HAP-1 (cell line): ENCODE measurements around the gene PKD1.

Experiments used
- DNase-seq, 2 experiments: peaks; one replicate each; pipeline ENCODE4 v3.0.0-alpha.2; 2016 to 2020; ENCODE audit warnings: low spot score in 2 of 2
- H3K27me3 ChIP-seq: fragments of 250-450 bp; sonication (Bioruptor Pico); 2 replicates; pipeline ENCODE4 v1.5.1; 2020; ENCODE audit warnings: low read depth, mild to moderate bottlenecking, moderate library complexity
- H3K36me3 ChIP-seq: fragments of 250-450 bp; sonication (Bioruptor Pico); replicated peaks from 2 replicates; pipeline ENCODE4 v1.5.1; 2020; ENCODE audit warnings: mild to moderate bottlenecking
- H3K4me1 ChIP-seq: fragments of 250-450 bp; sonication (Bioruptor Pico); 2 replicates; pipeline ENCODE4 v1.5.1; 2020; ENCODE audit warnings: mild to moderate bottlenecking
- H3K4me3 ChIP-seq: fragments of 250-450 bp; sonication (Bioruptor Pico); 2 replicates; pipeline ENCODE4 v1.5.1; 2020; ENCODE audit warnings: mild to moderate bottlenecking, moderate library complexity
- H3K9me3 ChIP-seq: fragments of 250-450 bp; sonication (Bioruptor Pico); 2 replicates; pipeline ENCODE4 v1.5.1; 2020; ENCODE audit warnings: mild to moderate bottlenecking, moderate library complexity
- in situ Hi-C: fragments of 300-500 bp; cut with MboI; formaldehyde crosslinking; loops from 3 replicates; pipeline ENCODE4 v1.14.3; 2020; ENCODE audit warnings: low sequenced_read_pairs, inconsistent platforms, mixed read lengths

Gene PKD1

DNA sequence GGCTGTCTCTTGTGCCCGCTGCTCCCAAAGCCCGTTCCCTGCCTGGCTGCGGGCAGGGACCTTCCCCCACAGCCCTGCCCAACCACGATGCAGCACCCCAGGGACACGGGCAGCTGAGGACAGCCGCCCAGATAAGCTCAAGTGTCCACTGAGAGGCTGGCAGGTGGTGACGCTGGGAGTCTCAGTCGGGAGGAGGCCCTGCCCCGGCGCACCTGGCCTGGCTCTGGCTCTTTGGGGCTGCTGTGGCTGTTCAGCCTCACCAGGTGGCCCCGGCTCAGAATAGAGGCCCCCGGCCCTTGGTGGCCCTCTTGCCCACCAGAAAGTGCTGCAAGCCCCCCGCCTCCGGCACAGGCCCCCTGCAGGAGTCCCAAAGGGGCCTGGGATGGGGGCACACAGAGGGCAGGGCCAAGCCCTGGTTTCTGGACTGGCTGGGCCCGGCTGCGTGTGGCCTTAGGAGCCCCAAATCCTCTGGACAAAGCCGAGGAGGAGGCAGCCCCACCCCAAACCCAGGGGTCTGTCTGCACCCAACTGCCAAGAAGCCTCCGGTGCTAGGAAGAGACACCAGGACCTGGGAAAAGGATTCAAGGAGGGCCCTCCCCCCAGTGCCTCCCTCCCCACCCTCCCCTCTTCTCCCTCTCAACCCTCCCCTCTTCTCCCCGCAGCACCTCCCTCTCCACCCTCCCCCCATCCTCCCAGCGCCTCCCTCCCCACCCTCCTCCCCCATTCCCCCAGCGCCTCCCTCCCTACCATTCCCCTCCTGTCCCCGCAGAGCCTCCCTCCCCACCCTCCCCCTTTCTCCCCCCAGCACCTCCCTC is 93.3 kb downstream of the PKD1 start:
- Histone ChIP-seq H3K4me3 (no peak overlapping the region), H3K9me3 (no peaks in the 10 kb centered on the region), H3K4me1 (peaks cover 5% of the 10 kb centered on the region; the same call in 1 of the 2 replicates), H3K27me3 (no peaks in the 10 kb centered on the region), H3K36me3 (no peaks in the 10 kb centered on the region; the same call in none of the 2 replicates)
- in situ Hi-C loops, result no loop called here
- no peak for DNase-seq

DNA sequence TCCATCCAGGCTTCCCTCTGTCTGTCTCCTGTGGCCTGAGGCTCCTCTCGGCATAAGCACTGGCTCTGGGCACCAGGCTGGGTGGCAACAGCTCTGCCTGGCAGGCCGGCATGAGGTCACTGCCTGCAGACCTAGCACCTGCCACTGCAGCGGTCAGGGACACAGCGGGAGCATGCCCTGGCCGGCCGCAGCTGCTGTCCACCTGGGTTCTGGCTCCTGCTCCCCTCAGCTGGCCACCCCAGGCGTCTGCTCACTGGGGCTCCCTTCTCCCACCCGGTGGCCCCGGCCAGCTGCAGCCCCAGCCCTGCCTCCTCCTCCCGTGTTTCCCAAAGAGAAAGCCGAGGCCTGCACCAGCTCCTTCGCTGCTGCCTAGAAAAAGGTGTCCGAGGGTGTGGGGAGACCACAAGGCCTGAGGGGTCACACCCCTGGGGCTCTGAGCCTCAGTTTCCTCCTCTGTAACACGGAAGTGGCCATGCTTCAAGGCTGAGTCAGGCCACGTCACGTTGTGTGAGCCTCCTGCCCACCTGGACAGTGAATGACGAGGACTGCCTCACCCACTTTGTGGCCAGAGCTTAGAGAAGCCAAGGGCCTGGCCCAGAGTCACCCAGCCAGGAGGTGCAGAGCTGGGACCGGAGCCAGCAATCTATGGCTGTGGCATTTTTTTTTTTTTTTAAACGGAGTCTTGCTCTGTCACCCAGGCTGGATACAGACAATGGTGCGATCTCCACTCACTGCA is 94.7 kb downstream of the PKD1 start:
- H3K36me3 ChIP-seq, result peaks cover 2% of the 10 kb centered on the region
- in situ Hi-C loops, result no loop called here
- no peak for DNase-seq

DNA sequence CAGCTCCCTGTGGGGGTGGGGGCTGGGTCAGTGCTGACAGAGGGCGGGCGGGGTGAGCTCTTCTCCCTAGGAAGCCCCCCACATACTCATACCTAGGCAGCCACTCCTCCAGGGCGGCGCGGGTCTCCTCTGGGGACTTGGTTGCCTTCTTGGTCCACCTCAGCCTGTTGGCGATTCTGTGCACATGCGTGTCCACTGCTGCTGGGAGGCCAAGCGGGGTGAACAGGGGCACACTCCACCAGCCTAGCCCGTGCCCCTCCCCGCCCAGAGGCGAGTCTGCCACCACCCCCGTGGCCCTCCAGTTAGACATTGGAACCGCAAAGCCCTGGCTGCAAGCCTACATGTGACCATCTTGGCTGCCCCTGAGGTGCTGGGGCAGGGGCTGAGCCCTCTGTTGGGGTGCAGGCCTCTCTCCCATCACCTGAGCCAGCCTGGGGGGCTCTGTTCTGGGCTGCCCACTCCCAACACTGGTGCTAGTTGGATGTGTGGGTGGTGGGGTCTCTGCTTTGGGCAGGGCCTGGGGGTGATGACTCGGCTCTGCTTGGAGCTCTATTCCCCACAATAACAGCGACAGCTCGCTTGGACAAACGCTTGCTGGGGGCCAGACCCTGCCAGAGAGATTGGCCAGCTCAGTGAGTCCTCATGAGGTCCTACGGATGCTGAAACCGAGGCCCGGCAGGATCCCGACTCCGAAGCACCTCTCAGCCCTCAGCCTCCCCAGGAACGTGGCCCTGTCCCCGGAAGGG is 95.5 kb downstream of the PKD1 start:
- peaks cover 6% of the 10 kb centered on the region for H3K36me3 ChIP-seq
- no peaks in the 10 kb centered on the region for H3K27me3 ChIP-seq
- in situ Hi-C loops, result no loop called here
- H3K4me1 ChIP-seq, result no peaks in the 10 kb centered on the region
- no peak for DNase-seq
- H3K4me3 ChIP-seq, result no peak overlapping the region
- H3K9me3 ChIP-seq, result no peaks in the 10 kb centered on the region

More for the DNA sequence above, 94.7 kb downstream of the PKD1 start:
- H3K4me3 ChIP-seq, result no peak overlapping the region
- no peaks in the 10 kb centered on the region for H3K27me3 ChIP-seq
- no peaks in the 10 kb centered on the region for H3K9me3 ChIP-seq
- H3K4me1 ChIP-seq, result no peaks in the 10 kb centered on the region

DNA sequence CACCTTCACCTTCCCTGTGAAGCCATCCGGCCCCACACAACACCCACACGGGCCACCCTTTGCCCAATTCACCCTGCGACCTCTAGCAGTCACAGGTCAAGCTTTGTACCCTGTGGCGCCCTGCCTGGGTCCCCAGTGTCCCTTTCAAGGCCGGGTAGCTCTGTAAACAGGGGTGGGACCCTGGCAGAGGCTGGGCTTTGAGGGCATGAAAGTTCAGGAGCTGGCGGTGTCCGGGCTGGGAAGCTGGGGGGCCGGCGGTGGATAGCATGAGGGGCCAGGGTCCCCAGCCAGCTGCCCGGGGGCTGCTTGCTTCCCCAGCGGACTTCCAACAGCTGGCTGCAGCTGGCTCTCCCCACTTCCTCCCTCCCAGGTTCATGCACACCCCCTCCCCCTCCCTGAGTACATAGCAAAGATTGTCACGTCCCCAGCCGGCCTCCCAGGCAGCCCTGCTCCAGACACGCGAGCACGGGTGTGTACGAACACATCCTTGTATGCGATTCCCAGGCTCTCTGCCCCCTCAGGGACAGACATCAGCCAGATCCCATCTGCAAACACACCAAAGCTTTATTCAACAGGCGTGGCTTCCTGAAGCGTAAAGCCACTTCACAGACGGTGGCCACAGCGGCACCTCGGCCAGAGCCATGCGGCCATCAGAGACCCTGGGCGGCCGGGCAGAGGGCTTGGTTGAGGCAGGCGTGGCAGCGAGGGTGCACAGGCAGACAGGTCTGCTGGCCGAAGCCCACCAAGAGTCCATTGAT is 96.2 kb downstream of the PKD1 start:
- H3K36me3 ChIP-seq, result peaks cover 6% of the 10 kb centered on the region
- no peaks in the 10 kb centered on the region for H3K9me3 ChIP-seq
- no peak for DNase-seq
- H3K27me3 ChIP-seq, result no peaks in the 10 kb centered on the region
- in situ Hi-C loops, result no loop called here
- no peaks in the 10 kb centered on the region for H3K4me1 ChIP-seq
- no peak overlapping the region for H3K4me3 ChIP-seq
